Measurements from ENCODE around the gene CDH16. TPM values are rescaled to one million over a fixed set of nuclear protein-coding genes. Genes with fewer than 3 reads are reported as not detected.

CDH16 gene
- total and polyA plus RNA-seq, 2 donors (not counting 3 experiments of a cell fraction or from before 2014, with no cell fraction given): not detected

GRCh38 chr16:66914541-66914940 lies 4.1 kb downstream of the CDH16 start:
- Histone ChIP-seq H3K36me3 (ENCODE audit: control insufficient read depth in 2 of 2, extremely low read depth in 1 of 2, insufficient read depth in 2 of 2, low read length in 2 of 2) (no peaks in the 10 kb centered on the region), H3K9me1 (replicated peaks; ENCODE audit: control insufficient read depth, extremely low read depth, insufficient read depth, low read length) (no peaks in the 10 kb centered on the region), H3K9ac (replicated peaks; ENCODE audit: extremely low read depth, insufficient read depth, low read length) (no peak overlapping the region), H3K27me3 (ENCODE audit: control insufficient read depth in 2 of 2, insufficient read depth in 2 of 2, low read length in 2 of 2) (peaks cover 0 to 9% of the 10 kb centered on the region in 2 experiments), H3K4me1 (ENCODE audit: control insufficient read depth, extremely low read depth, insufficient read depth, low read length) (no peaks in the 10 kb centered on the region), H3K4me3 (replicated peaks in 1 of 3; ENCODE audit: insufficient read depth in 1 of 3, low read depth in 1 of 3, low read length in 3 of 3) (no peak overlapping the region), H4K20me1 (replicated peaks; ENCODE audit: control insufficient read depth, extremely low read depth, insufficient read depth, low read length) (no peaks in the 10 kb centered on the region), H3K27ac (ENCODE audit: insufficient read depth, low read depth, low read length) (no peak overlapping the region), H3K9me3 (replicated peaks; ENCODE audit: control insufficient read depth, insufficient read depth, low read length) (no peaks in the 10 kb centered on the region), H3K79me2 (ENCODE audit: control insufficient read depth, insufficient read depth, low read length) (no peaks in the 10 kb centered on the region), H2AFZ (ENCODE audit: low read depth, low read length) (no peak overlapping the region), H3K4me2 (ENCODE audit: insufficient read depth, low read length) (no peak overlapping the region)
- ChIA-PET POLR2A (no interaction called here), CTCF (no interaction called here)
- TF ChIP-seq POLR2AphosphoS5 (IDR thresholded peaks at IDR 0.05; ENCODE audit: insufficient read depth, low read depth, low read length) (no peak), CTCF (IDR thresholded peaks at IDR 0.05; ENCODE audit: extremely low read depth in 1 of 2, insufficient read depth in 1 of 2, low read depth in 1 of 2, low read length in 2 of 2) (no peak), POLR2A (IDR thresholded peaks at IDR 0.05; ENCODE audit: low read depth, low read length) (no peak), EZH2 (IDR thresholded peaks at IDR 0.05; ENCODE audit: borderline replicate concordance, low read depth, low read length, severe bottlenecking) (no peak), FOS (IDR thresholded peaks at IDR 0.05; ENCODE audit: borderline replicate concordance, insufficient read depth, low read length) (no peak), JUN (IDR thresholded peaks at IDR 0.05; ENCODE audit: borderline replicate concordance, insufficient read depth, insufficient read length, low read depth) (no peak), MYC (IDR thresholded peaks at IDR 0.05; ENCODE audit: low read depth, low read length) (no peak)
- TF ChIP-seq, protein P1, sequence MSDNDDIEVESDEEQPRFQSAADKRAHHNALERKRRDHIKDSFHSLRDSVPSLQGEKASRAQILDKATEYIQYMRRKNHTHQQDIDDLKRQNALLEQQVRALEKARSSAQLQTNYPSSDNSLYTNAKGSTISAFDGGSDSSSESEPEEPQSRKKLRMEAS (IDR thresholded peaks at IDR 0.05; ENCODE audit: insufficient read depth, insufficient read length): no peak
- dilution Hi-C loops (cut with MboI; ENCODE audit: extremely low pct_ligation_motif_present, low sequenced_read_pairs): no loop called here
- BruUV-seq (replicated peaks): no TSS peak
- DNase-seq (ENCODE audit: low read depth, low spot score) (no peak), FAIRE-seq (no peak)
- intact Hi-C loops (cut with micrococcal nuclease): no loop called here
